Motor neuron (in vitro differentiated cells): ENCODE results near the gene EFHC2. TPM values are rescaled to one million over a fixed set of nuclear protein-coding genes. Genes with fewer than 3 reads are reported as not detected.
"Not testable (repeated sequence)": the region's sequence is repeated elsewhere in the genome, so short reads cannot be mapped to it uniquely, and the experiment has no call there.

Experiments used
- ATAC-seq, 8 experiments: fragments of 200-7000 bp; cut with Tn5 transposase; replicated peaks in 6 of 8; 2 replicates each; pipeline ENCODE4 v1.8.0; 2021; ENCODE audit warnings: mild to moderate bottlenecking in 8 of 8, moderate library complexity in 8 of 8
- H3K27ac ChIP-seq, 2 donors: fragments of 250-450 bp; sonication (Bioruptor Pico); 2 replicates each; pipeline ENCODE4 v1.9.0; 2021; ENCODE audit warnings: antibody characterized with exemption in 2 of 2, mild to moderate bottlenecking in 2 of 2, moderate library complexity in 1 of 2
- H3K4me1 ChIP-seq, 2 donors: fragments of 250-450 bp; sonication (Bioruptor Pico); replicated peaks in 1 of 2; 2 replicates each; pipeline ENCODE4 v1.6.1; 2021; ENCODE audit warnings: antibody characterized with exemption in 2 of 2, mild to moderate bottlenecking in 2 of 2, moderate library complexity in 1 of 2
- H3K4me3 ChIP-seq, 5 donors: fragments of 250-450 bp; sonication (Bioruptor Pico); 2 replicates each; pipeline ENCODE4 v1.9.0; 2021; ENCODE audit warnings: antibody characterized with exemption in 5 of 5, mild to moderate bottlenecking in 5 of 5, moderate library complexity in 4 of 5
- WGBS, 10 experiments: fragments of 450-650 bp; shearing (Covaris generic); methylation state at CpG; one replicate each; pipeline ENCODE4 v1.0.0; 2022; 5-methylcytosine and 5-hydroxymethylcytosine counted together
- in situ Hi-C, 9 experiments: fragments of 400-800 bp; cut with MboI; loops; one replicate each; pipeline ENCODE4 v1.15.0; 2021; ENCODE audit warnings: low sequenced_read_pairs in 9 of 9, low pct_unique_long_range_greater_than_20kb in 2 of 9; ENCODE audit not compliant: unreplicated experiment in 9 of 9
- total RNA-seq, 8 experiments: library from RNA; unstranded; fragments of 300-600 nt; gene quantifications; 2 replicates each; pipeline versions ENCODE4 v1.2.3 to v1.2.4, GENCODE V29; 2022

EFHC2 gene
- total RNA-seq, 8 experiments from 2014 or later = 0.41 to 14.3 (median 0.92) TPM; not detected in 1

GRCh38 chrX:44280116-44280515 is 63.4 kb downstream of the EFHC2 start:
- H3K27ac ChIP-seq = no peak overlapping the region
- in situ Hi-C loops = no loop called here
- H3K4me1 ChIP-seq = no peaks in the 10 kb centered on the region
- no peak overlapping the region for H3K4me3 ChIP-seq
- ATAC-seq = no peak

- ATAC-seq = no peak
- H3K4me3 ChIP-seq = no peak overlapping the region
- H3K4me1 ChIP-seq = no peaks in the 10 kb centered on the region
- in situ Hi-C loops = no loop called here
- H3K27ac ChIP-seq = no peak overlapping the region
Measured at GRCh38 chrX:44274096-44274495, 69.4 kb downstream of the EFHC2 start.

- 14 to 100% (median 70%) methylated on average over 1 to 3 of the region's 3 CpGs; no CpG with 5 or more reads in 4 of the 10 experiments for WGBS, 10 experiments
- no peak for ATAC-seq
- no peak overlapping the region for H3K27ac ChIP-seq
- no peaks in the 10 kb centered on the region for H3K4me1 ChIP-seq
- no peak overlapping the region for H3K4me3 ChIP-seq
- in situ Hi-C loops = no loop called here
Measured at GRCh38 chrX:44267861-44268260, 75.6 kb downstream of the EFHC2 start.

GRCh38 chrX:44267116-44267515 is 76.4 kb downstream of the EFHC2 start:
- ATAC-seq = peak in 1 of 8 experiments; percentile 27

GRCh38 chrX:44265559-44265958 is 77.9 kb downstream of the EFHC2 start:
- H3K4me3 ChIP-seq = no peak overlapping the region
- 14 to 83% (median 47%) methylated on average over 1 to 2 of the region's 2 CpGs; no CpG with 5 or more reads in 6 of the 10 experiments for WGBS, 10 experiments
- no peak for ATAC-seq
- in situ Hi-C loops = no loop called here
- H3K4me1 ChIP-seq = no peaks in the 10 kb centered on the region
- H3K27ac ChIP-seq = no peak overlapping the region

More at GRCh38 chrX:44267116-44267515, 76.4 kb downstream of the EFHC2 start:
- no peak overlapping the region for H3K27ac ChIP-seq
- H3K4me3 ChIP-seq = no peak overlapping the region
- in situ Hi-C loops = no loop called here
- WGBS, 10 experiments = 0 to 60% (median 40%) methylated on average over 1 to 2 of the region's 2 CpGs; no CpG with 5 or more reads in 7 of the 10 experiments
- no peaks in the 10 kb centered on the region for H3K4me1 ChIP-seq

- no peak for ATAC-seq
- Histone ChIP-seq H3K4me1 (no peaks in the 10 kb centered on the region), H3K27ac (no peak overlapping the region), H3K4me3 (no peak overlapping the region)
- in situ Hi-C loops = no loop called here
Measured at GRCh38 chrX:44264936-44265335, 78.5 kb downstream of the EFHC2 start.

- WGBS, 10 experiments = 89 to 100% (median 100%) methylated on average over 1 to 3 of the region's 5 CpGs; no CpG with 5 or more reads in 6 of the 10 experiments
- Histone ChIP-seq H3K4me1 (no peaks in the 10 kb centered on the region), H3K27ac (no peak overlapping the region), H3K4me3 (no peak overlapping the region)
- in situ Hi-C loops = no loop called here
- no peak for ATAC-seq
Measured at GRCh38 chrX:44261286-44261685, 82.2 kb downstream of the EFHC2 start.

GRCh38 chrX:44260609-44261008 is 82.9 kb downstream of the EFHC2 start:
- Histone ChIP-seq H3K4me1 (no peaks in the 10 kb centered on the region), H3K4me3 (no peak overlapping the region), H3K27ac (no peak overlapping the region)
- ATAC-seq = no peak
- in situ Hi-C loops = no loop called here

- 28 to 100% (median 100%) methylated on average over 1 to 2 of the region's 2 CpGs; no CpG with 5 or more reads in 7 of the 10 experiments for WGBS, 10 experiments
- H3K4me3 ChIP-seq, H3K27ac ChIP-seq, H3K4me1 ChIP-seq, in situ Hi-C loops, ATAC-seq: not testable (repeated sequence)
Measured at GRCh38 chrX:44255742-44256141, 87.7 kb downstream of the EFHC2 start.

GRCh38 chrX:44253575-44253942 is 89.9 kb downstream of the EFHC2 start:
- no peak overlapping the region for H3K27ac ChIP-seq
- no peak overlapping the region for H3K4me3 ChIP-seq
- peaks cover 0 to 9% of the 10 kb centered on the region in 2 donors for H3K4me1 ChIP-seq
- in situ Hi-C loops = no loop called here
- ATAC-seq = peak in 3 of 8 experiments; percentile 9 to 31 (median 19)
- WGBS, 10 experiments = 0 to 100% (median 47%) methylated on average over 1 to 2 of the region's 4 CpGs; no CpG with 5 or more reads in 6 of the 10 experiments

- peak in 6 of 8 experiments; percentile 64 to 82 (median 72) for ATAC-seq
- H3K4me1 ChIP-seq = not testable (repeated sequence)
Measured at GRCh38 chrX:44252688-44253574, 90.5 kb downstream of the EFHC2 start.

GRCh38 chrX:44247468-44247867 is 96.0 kb downstream of the EFHC2 start:
- Histone ChIP-seq H3K4me1 (no peaks in the 10 kb centered on the region), H3K27ac (no peak overlapping the region), H3K4me3 (no peak overlapping the region)
- ATAC-seq = no peak
- WGBS, 10 experiments = 56 to 100% (median 59%) methylated on average over 1 to 4 of the region's 4 CpGs; no CpG with 5 or more reads in 7 of the 10 experiments
- in situ Hi-C loops = no loop called here

More at GRCh38 chrX:44252688-44253574, 90.5 kb downstream of the EFHC2 start:
- 38 to 100% (median 60%) methylated on average over 1 to 6 of the region's 17 CpGs; no CpG with 5 or more reads in 6 of the 10 experiments for WGBS, 10 experiments
- in situ Hi-C loops, H3K4me3 ChIP-seq: not testable (repeated sequence)
- peak overlapping the region in 1 of 2 donors; percentile 36 for H3K27ac ChIP-seq

- 33 to 100% (median 80%) methylated on average over 1 to 2 of the region's 2 CpGs; no CpG with 5 or more reads in 6 of the 10 experiments for WGBS, 10 experiments
- Histone ChIP-seq H3K4me1 (no peaks in the 10 kb centered on the region), H3K4me3 (no peak overlapping the region), H3K27ac (no peak overlapping the region)
- ATAC-seq = no peak
- in situ Hi-C loops = no loop called here
Measured at GRCh38 chrX:44246826-44247225, 96.6 kb downstream of the EFHC2 start.

- WGBS, 10 experiments = 73 to 100% (median 100%) methylated on average over 1 to 6 of the region's 7 CpGs; no CpG with 5 or more reads in 3 of the 10 experiments
- in situ Hi-C loops = no loop called here
Measured at GRCh38 chrX:44245733-44246132, 97.7 kb downstream of the EFHC2 start.

More at GRCh38 chrX:44245733-44246132, 97.7 kb downstream of the EFHC2 start:
- no peak for ATAC-seq
- no peaks in the 10 kb centered on the region for H3K4me1 ChIP-seq
- no peak overlapping the region for H3K27ac ChIP-seq
- no peak overlapping the region for H3K4me3 ChIP-seq
